GM23338 (cell line): ENCODE results near the gene ULBP1.
"Not testable (repeated sequence)": the region's sequence is repeated elsewhere in the genome, so short reads cannot be mapped to it uniquely, and the experiment has no call there.

ENCODE experiments used
- CREB1 ChIP-seq: fragments of 250-450 bp; sonication (Bioruptor Pico); IDR thresholded peaks from 2 replicates; pipeline ENCODE4 v1.5.0; 2020; ENCODE audit warnings: low read depth, mild to moderate bottlenecking, moderate library complexity
- CTCF ChIP-seq, 2 experiments: fragments of 200-600 bp in 1 of 2; sonication (generic) in 1 of 2; conservative IDR thresholded peaks; 2 replicates each; pipeline versions ENCODE4 v1.5.1 to v1.6.1; 2016 to 2017; ENCODE audit warnings: antibody characterized with exemption in 2 of 2, low read depth in 2 of 2, mild to moderate bottlenecking in 2 of 2, moderate library complexity in 1 of 2
- EZH2 ChIP-seq: fragments of 200-600 bp; sonication (generic); IDR thresholded peaks from one replicate; pipeline ENCODE4 v1.8.0; 2017; ENCODE audit warnings: antibody characterized with exemption, mild to moderate bottlenecking, low read depth; ENCODE audit not compliant: unreplicated experiment
- EZH2phosphoT487 ChIP-seq: fragments of 200-600 bp; sonication (generic); IDR thresholded peaks from one replicate; pipeline ENCODE4 v1.8.1; 2018; ENCODE audit warnings: antibody characterized with exemption; ENCODE audit not compliant: unreplicated experiment
- TF ChIP-seq, protein P1 (sequence below): IDR thresholded peaks from one replicate; pipeline ENCODE4 v1.6.1; 2018; ENCODE audit warnings: antibody characterized with exemption; ENCODE audit not compliant: unreplicated experiment

DNA sequence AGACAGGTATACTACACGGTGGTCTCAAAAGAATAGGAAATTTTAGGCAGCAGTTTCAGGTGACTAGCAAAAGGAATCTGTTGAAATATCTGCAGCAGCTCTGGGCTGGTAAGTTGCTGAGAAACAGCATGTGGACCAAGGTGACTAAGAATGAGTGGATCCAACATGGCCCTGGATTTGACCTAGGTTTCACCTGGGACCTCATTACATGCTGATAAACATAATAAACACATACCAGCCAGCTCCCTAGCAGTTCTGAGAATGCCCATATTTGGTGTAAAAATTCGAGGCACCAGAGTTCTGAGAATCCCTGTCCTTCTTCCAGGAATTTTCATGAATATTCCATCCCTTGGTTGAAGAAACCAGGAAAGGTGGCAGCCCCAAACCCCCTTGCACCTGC is 10.4 kb upstream of the ULBP1 start:
- TF ChIP-seq CREB1; CTCF (conservative IDR thresholded peaks at IDR 0.05; ENCODE audit: low read depth in 2 of 2); EZH2phosphoT487; EZH2: not testable (repeated sequence)
- TF ChIP-seq, protein P1, sequence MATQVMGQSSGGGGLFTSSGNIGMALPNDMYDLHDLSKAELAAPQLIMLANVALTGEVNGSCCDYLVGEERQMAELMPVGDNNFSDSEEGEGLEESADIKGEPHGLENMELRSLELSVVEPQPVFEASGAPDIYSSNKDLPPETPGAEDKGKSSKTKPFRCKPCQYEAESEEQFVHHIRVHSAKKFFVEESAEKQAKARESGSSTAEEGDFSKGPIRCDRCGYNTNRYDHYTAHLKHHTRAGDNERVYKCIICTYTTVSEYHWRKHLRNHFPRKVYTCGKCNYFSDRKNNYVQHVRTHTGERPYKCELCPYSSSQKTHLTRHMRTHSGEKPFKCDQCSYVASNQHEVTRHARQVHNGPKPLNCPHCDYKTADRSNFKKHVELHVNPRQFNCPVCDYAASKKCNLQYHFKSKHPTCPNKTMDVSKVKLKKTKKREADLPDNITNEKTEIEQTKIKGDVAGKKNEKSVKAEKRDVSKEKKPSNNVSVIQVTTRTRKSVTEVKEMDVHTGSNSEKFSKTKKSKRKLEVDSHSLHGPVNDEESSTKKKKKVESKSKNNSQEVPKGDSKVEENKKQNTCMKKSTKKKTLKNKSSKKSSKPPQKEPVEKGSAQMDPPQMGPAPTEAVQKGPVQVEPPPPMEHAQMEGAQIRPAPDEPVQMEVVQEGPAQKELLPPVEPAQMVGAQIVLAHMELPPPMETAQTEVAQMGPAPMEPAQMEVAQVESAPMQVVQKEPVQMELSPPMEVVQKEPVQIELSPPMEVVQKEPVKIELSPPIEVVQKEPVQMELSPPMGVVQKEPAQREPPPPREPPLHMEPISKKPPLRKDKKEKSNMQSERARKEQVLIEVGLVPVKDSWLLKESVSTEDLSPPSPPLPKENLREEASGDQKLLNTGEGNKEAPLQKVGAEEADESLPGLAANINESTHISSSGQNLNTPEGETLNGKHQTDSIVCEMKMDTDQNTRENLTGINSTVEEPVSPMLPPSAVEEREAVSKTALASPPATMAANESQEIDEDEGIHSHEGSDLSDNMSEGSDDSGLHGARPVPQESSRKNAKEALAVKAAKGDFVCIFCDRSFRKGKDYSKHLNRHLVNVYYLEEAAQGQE: not testable (repeated sequence)
